ENCODE results near the gene POTEB2. TPM values are rescaled to one million over a fixed set of nuclear protein-coding genes. Genes with fewer than 3 reads are reported as not detected.
"Not testable (repeated sequence)": the region's sequence is repeated elsewhere in the genome, so short reads cannot be mapped to it uniquely, and the experiment has no call there.

The POTEB2 gene
- total RNA-seq = not detected
- polyA plus RNA-seq = not detected
- long read RNA-seq, donor 1 = 0 reads
- long read RNA-seq, donor 2 = 0 reads
- long read RNA-seq, donor 3 = 0 reads

DNA sequence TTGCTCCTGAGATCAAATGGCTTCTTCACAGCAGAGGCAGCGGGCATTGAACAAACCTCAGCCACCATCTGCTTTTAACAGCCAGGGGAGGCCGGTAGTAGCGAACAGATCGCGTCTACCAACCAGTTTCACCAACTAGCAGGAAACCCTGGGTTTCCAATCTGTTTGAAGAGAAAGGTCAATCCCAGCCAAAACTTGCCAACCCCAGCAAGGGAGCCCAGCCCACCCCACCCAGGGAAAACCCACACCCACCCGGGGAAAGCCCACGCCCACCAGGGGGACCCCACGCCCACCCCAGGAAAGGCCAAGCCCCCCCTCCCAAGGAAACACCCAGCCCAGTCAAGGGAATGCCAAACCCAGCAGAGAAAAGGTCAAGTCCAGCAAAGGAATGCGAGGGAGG, at the start of gene POTEB2:
Gene POTEB2 (minus strand): TSS at position 101 of the 400 bp plus-strand sequence. CDS start 33 bp downstream, at position 68.
- WGBS, 4 donors = no CpG with 5 or more reads among the region's 9 CpGs
- H3K4me3 ChIP-seq; H3K9me3 ChIP-seq; H3K4me1 ChIP-seq; intact Hi-C loops (cut with DNase I); ATAC-seq; H3K27me3 ChIP-seq; H3K36me3 ChIP-seq; DNase-seq; H3K27ac ChIP-seq: not testable (repeated sequence)

DNA sequence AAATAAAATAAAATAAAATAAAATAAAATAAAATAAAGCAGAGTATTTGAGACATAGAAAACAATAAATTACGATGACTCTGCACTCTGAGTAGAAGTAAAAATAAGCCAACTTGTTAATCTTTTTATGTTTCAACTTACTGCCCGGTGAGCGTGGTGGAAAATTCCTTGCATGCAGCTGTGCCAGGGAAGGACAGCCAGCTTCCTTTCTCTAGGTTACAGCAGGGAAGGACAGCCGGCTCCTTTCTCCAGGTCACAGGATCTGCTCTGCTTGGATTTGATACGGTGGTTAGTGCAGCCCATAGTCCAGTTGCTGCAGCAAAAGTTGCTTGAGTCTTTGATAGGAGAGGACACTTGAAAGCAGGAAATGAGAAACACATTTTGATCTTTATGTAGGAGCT, 13.8 kb upstream of the POTEB2 start:
- H3K4me3 ChIP-seq; H3K27me3 ChIP-seq; H3K27ac ChIP-seq; H3K36me3 ChIP-seq; H3K4me1 ChIP-seq; H3K9me3 ChIP-seq; intact Hi-C loops (cut with DNase I): not testable (repeated sequence)
- ATAC-seq (peak in 1 of 4 donors; percentile 77), DNase-seq (peak in 3 of 5 donors; percentile 0 to 29 (median 23))
- WGBS, 4 donors = 86% methylated on average over 3 of the region's 5 CpGs; no CpG with 5 or more reads in 3 of the 4 donors

DNA sequence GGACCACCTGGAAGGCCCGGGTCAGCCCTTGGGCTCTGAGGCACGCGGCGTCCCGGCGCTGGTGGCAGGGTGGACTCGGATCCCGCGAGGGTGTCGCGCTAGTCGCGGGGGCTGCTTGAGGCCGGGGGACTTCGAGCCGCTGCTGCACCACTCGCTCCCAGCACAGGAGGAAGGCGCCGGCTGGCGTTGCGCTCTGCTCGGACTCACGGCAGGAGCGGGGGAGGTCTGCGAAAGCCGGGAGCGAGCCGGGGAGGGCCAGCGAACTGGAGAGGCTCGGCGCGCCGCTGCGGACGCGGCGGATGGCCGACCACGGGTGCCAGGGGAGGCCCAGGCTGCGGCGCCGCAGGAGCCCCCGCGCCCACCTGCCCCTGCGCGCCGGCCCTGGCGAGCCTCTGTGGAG, 12.3 kb upstream of the POTEB2 start:
- 60% methylated on average over 2 of the region's 48 CpGs; no CpG with 5 or more reads in 3 of the 4 donors for WGBS, 4 donors
- H3K27ac ChIP-seq; intact Hi-C loops (cut with DNase I); H3K36me3 ChIP-seq; H3K9me3 ChIP-seq; H3K4me1 ChIP-seq; H3K27me3 ChIP-seq: not testable (repeated sequence)
- peak in 1 of 4 donors; percentile 49 for ATAC-seq
- H3K4me3 ChIP-seq = peak overlapping the region in 3 of 12 donors; percentile 6 to 22 (median 17)
- peak in 2 of 5 donors; percentile 1 to 10 for DNase-seq

DNA sequence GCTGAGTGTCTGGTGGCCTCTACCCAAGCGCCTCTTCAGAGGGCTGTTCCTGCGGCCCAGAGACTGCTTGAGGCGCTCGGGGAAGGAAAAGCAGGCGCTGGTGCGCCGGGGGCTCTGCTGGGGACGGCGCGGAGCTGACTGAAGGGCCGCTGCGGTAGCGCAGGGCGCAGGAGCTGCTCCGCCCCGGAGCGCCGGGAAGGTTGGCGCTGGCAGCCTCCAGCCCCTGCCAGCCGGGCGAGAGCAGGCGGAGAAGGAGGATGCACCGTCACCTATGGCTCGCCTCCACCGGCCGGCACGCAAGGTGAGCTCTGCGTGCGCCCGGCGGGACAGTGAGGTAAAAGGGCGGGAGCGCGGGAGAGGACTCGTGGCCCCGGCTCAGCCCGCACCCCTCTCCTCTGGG, 11.7 kb upstream of the POTEB2 start:
- WGBS, 4 donors = no CpG with 5 or more reads among the region's 37 CpGs

More for the DNA sequence above, 11.7 kb upstream of the POTEB2 start:
- intact Hi-C loops (cut with DNase I); H3K27ac ChIP-seq; H3K9me3 ChIP-seq; DNase-seq; H3K4me1 ChIP-seq; H3K36me3 ChIP-seq; H3K4me3 ChIP-seq; H3K27me3 ChIP-seq: not testable (repeated sequence)
- peak in 1 of 4 donors; percentile 39 for ATAC-seq

Small RNA genes lying within 50 kb of the gene (microRNA-seq; reads per million reads assigned to microRNA genes)
- gene MIR3118-2 = 0 reads per million in 4 donors

All from heart left ventricle (tissue), 16 donors.